ENCODE measurements around the gene L3MBTL4. TPM values are rescaled to one million over a fixed set of nuclear protein-coding genes. Genes with fewer than 3 reads are reported as not detected.
"Not testable (repeated sequence)": the region's sequence is repeated elsewhere in the genome, so short reads cannot be mapped to it uniquely, and the experiment has no call there.

Gene L3MBTL4
- total RNA-seq, 4 donors from 2014 or later: 0.40 to 3.8 (median 0.76) TPM

- TF ChIP-seq POLR2A (IDR thresholded peaks at IDR 0.05): no peak
- TF ChIP-seq, protein P1, sequence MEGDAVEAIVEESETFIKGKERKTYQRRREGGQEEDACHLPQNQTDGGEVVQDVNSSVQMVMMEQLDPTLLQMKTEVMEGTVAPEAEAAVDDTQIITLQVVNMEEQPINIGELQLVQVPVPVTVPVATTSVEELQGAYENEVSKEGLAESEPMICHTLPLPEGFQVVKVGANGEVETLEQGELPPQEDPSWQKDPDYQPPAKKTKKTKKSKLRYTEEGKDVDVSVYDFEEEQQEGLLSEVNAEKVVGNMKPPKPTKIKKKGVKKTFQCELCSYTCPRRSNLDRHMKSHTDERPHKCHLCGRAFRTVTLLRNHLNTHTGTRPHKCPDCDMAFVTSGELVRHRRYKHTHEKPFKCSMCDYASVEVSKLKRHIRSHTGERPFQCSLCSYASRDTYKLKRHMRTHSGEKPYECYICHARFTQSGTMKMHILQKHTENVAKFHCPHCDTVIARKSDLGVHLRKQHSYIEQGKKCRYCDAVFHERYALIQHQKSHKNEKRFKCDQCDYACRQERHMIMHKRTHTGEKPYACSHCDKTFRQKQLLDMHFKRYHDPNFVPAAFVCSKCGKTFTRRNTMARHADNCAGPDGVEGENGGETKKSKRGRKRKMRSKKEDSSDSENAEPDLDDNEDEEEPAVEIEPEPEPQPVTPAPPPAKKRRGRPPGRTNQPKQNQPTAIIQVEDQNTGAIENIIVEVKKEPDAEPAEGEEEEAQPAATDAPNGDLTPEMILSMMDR (IDR thresholded peaks at IDR 0.05 in 4 of 5, conservative IDR thresholded peaks at IDR 0.05 in 1 of 5): no peak
- no peaks in the 10 kb centered on the region for H3K9me3 ChIP-seq
Observed at GRCh38 chr18:6261938-6262337, 152.8 kb downstream of the L3MBTL4 start.

DNA sequence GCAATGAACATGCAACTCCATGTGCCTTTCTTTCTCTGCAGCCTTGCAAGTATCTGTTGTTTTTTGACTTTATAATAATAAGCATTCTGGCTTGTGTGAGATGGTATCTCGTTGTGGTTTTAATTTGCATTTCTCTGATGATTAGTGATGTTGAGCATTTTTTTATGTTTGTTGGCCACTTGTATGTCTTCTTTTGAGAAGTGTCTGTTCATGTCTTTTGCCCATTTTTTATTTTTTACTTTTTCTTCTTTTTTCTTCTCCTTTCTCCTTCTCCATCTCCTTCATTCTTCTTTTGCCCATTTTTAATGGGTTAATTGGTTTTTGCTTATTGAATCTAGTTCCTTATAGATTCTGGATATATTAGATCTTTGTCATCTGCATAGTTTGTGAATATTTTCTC is 155.4 kb downstream of the L3MBTL4 start:
- H3K27me3 ChIP-seq; H3K9me3 ChIP-seq; H3K4me3 ChIP-seq; H3K4me1 ChIP-seq; DNase-seq; H3K27ac ChIP-seq; intact Hi-C loops (cut with DNase I; ENCODE audit: low total_unique reads); H3K36me3 ChIP-seq; ATAC-seq: not testable (repeated sequence)
- in situ Hi-C loops (cut with MboI; ENCODE audit: low sequenced_read_pairs in 4 of 4): loop anchor here in 1 of 4 donors (25.0 kb wide), 1 partner anchor 128 kb away; no protein-coding TSS in a partner anchor

More at GRCh38 chr18:6261938-6262337, 152.8 kb downstream of the L3MBTL4 start:
- ATAC-seq (no peak), DNase-seq (no peak)
- Histone ChIP-seq H3K4me3 (no peak overlapping the region), H3K27me3 (no peaks in the 10 kb centered on the region), H3K27ac (no peak overlapping the region), H3K4me1 (no peaks in the 10 kb centered on the region), H3K36me3 (no peaks in the 10 kb centered on the region)
- intact Hi-C loops (cut with DNase I; ENCODE audit: low total_unique reads) (no loop called here), in situ Hi-C loops (cut with MboI; ENCODE audit: low sequenced_read_pairs in 4 of 4) (loop anchor here in 1 of 4 donors (25.0 kb wide), 1 partner anchor 125 kb away; no protein-coding TSS in a partner anchor)

DNA sequence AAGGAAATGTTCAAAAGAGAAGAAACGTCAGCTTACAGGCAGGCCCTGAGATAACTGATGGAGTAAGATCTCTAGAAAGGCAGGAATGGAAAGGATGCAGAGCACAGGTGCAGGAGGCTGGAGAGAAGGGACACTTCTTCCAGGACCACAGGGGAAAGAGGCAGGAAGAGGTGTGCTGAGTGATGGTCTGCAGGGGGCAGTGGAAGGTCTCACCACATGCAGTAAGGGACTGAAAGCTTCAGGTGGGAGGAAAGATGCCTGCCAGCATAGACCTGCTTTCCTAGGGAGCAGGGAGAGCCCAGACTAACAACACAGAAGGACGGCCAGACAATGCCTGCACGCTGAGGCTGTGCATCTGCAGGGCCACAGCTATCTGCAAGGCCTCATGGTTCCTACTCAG is 156.8 kb downstream of the L3MBTL4 start:
- no peak overlapping the region for H3K4me3 ChIP-seq
- TF ChIP-seq POLR2A (IDR thresholded peaks at IDR 0.05): no peak
- TF ChIP-seq, protein P1 (IDR thresholded peaks at IDR 0.05 in 4 of 5, conservative IDR thresholded peaks at IDR 0.05 in 1 of 5): no peak
- intact Hi-C loops (cut with DNase I; ENCODE audit: low total_unique reads) (no loop called here), in situ Hi-C loops (cut with MboI; ENCODE audit: low sequenced_read_pairs in 4 of 4) (loop anchor here in 1 of 4 donors (25.0 kb wide), 1 partner anchor 129 kb away; no protein-coding TSS in a partner anchor)
- H3K4me1 ChIP-seq: no peaks in the 10 kb centered on the region
- H3K36me3 ChIP-seq: no peaks in the 10 kb centered on the region
- no peak for ATAC-seq
- no peaks in the 10 kb centered on the region for H3K9me3 ChIP-seq
- H3K27ac ChIP-seq: no peak overlapping the region
- no peaks in the 10 kb centered on the region for H3K27me3 ChIP-seq
- DNase-seq: no peak

DNA sequence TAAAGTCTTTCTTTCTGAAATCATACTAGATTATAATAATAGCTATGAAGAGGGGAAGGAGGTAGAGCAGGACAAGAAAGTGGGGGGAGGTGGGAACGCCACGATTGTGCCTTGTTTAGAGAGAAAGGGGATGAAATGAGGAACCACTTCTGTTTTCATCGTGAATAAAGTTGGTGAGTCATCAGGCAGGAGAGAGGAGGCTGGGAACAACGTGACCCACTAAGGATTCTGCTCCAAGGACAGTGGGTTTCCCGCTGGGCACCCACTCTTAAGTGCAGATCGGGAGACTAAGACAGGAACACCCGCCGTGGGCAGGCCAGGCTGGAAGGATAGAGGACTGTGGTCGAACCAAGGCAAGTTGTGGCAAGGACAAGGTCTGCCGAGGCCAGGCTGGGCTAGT is 158.2 kb downstream of the L3MBTL4 start:
- no peak overlapping the region for H3K4me3 ChIP-seq
- H3K36me3 ChIP-seq: no peaks in the 10 kb centered on the region
- in situ Hi-C loops (cut with MboI; ENCODE audit: low sequenced_read_pairs in 4 of 4) (loop anchor here in 1 of 4 donors (25.0 kb wide), 1 partner anchor 131 kb away; no protein-coding TSS in a partner anchor), intact Hi-C loops (cut with DNase I; ENCODE audit: low total_unique reads) (no loop called here)
- ATAC-seq (no peak), DNase-seq (no peak)
- H3K4me1 ChIP-seq: no peaks in the 10 kb centered on the region
- no peaks in the 10 kb centered on the region for H3K9me3 ChIP-seq
- TF ChIP-seq, protein P1 (IDR thresholded peaks at IDR 0.05 in 4 of 5, conservative IDR thresholded peaks at IDR 0.05 in 1 of 5): no peak
- no peak for TF ChIP-seq POLR2A (IDR thresholded peaks at IDR 0.05)
- H3K27ac ChIP-seq: no peak overlapping the region
- H3K27me3 ChIP-seq: no peaks in the 10 kb centered on the region

DNA sequence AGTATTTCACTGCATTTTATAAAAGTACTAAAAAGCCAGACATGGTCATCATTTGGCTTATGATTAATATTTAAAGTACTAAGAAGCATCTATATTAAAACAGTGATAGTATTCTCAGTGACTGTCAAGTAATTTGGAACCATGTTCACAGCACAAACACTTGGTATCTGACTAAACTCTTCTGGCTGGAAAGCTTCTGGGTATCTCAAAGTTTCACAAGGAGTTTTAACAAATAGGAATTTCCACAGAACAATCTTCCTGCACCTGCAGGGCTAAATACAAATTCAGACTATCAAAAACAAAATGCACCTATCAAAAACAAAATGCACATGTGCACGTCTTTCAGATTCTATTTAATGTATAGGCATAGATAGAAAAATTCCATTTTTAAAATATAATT is 158.8 kb downstream of the L3MBTL4 start:
- ATAC-seq (no peak), DNase-seq (no peak)
- no peaks in the 10 kb centered on the region for H3K27me3 ChIP-seq
- H3K27ac ChIP-seq: no peak overlapping the region
- H3K36me3 ChIP-seq: no peaks in the 10 kb centered on the region
- in situ Hi-C loops (cut with MboI; ENCODE audit: low sequenced_read_pairs in 4 of 4) (loop anchor here in 1 of 4 donors (25.0 kb wide), 1 partner anchor 131 kb away; no protein-coding TSS in a partner anchor), intact Hi-C loops (cut with DNase I; ENCODE audit: low total_unique reads) (no loop called here)
- H3K4me1 ChIP-seq: no peaks in the 10 kb centered on the region
- H3K9me3 ChIP-seq: no peaks in the 10 kb centered on the region
- H3K4me3 ChIP-seq: no peak overlapping the region
- TF ChIP-seq, protein P1 (IDR thresholded peaks at IDR 0.05 in 4 of 5, conservative IDR thresholded peaks at IDR 0.05 in 1 of 5): no peak

Measured in gastrocnemius medialis (tissue), 4 donors.